Neuron (in vitro differentiated cells): Measurements from ENCODE around the gene GATA3.

Experiments used
- H2AFZ ChIP-seq: one replicate; pipeline ENCODE4 v1.6.1; 2013; ENCODE audit warnings: low read depth, mild to moderate bottlenecking, inconsistent platforms, low read length, moderate library complexity
- H3K27me3 ChIP-seq: one replicate; pipeline ENCODE4 v1.6.1; 2013; ENCODE audit warnings: low read length; ENCODE audit not compliant: insufficient read depth
- H3K36me3 ChIP-seq: one replicate; pipeline ENCODE4 v1.6.1; 2013; ENCODE audit warnings: low read length; ENCODE audit not compliant: insufficient read depth
- H3K4me1 ChIP-seq: one replicate; pipeline ENCODE4 v1.6.1; 2013; ENCODE audit warnings: low read length; ENCODE audit not compliant: insufficient read depth
- H3K4me3 ChIP-seq: 2 replicates; pipeline ENCODE4 v1.5.1; 2013; ENCODE audit warnings: mild to moderate bottlenecking, low read length, moderate library complexity
- H3K9me3 ChIP-seq: one replicate; pipeline ENCODE4 v1.6.1; 2013; ENCODE audit warnings: low read length

The GATA3 gene

GRCh38 chr10:8041992-8042720, 12.3 kb upstream of the GATA3 start:
- no peaks in the 10 kb centered on the region for H3K9me3 ChIP-seq
- H3K36me3 ChIP-seq = no peaks in the 10 kb centered on the region
- H3K27me3 ChIP-seq = peaks cover 98% of the 10 kb centered on the region
- no peak overlapping the region for H3K4me3 ChIP-seq
- H2AFZ ChIP-seq = no peak overlapping the region
- peaks cover 3% of the 10 kb centered on the region for H3K4me1 ChIP-seq

DNA sequence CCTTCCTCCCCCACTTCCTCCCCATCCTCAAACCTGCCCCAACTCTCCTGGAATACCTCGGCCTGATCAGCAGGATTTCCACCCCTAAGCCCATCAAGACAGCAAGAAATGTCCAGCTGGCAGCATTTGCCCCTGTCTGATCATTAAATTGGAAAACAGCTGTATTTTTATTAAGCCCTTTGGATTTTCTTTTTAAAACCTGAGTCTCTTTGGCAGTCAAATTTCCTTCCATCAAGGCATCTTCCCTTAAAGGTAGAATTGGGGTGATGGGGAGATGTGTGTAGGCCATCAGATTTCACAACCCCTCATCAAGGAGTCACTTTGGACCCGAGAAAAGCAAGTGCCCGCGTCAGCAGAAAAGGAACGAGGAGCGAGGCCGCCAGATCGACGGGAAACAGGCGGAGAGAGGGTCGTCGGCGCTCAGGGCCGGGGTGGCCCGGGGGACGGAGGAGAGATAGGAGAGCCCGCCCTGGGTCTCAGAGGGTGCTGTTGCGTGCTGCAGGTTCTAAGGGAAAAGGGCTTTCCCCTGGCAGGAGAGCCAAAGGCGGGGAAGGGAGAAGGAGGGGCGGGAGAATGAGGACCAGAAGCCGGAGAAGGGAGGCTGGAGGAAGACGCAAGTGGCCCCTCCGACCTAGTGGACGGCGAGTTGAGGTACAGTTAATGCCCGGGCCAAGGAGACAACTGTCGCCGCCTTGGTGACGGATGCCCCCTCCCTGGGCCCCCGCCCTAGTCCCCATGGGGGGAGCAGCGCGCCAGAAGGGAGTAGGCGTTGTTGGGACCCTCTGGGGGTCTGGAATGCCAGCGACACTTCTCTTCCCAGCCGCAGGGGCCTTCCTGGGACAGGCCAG, 11.5 kb upstream of the GATA3 start:
- H3K4me1 ChIP-seq = peaks cover 3% of the 10 kb centered on the region
- H3K4me3 ChIP-seq = no peak overlapping the region
- no peaks in the 10 kb centered on the region for H3K36me3 ChIP-seq
- H3K9me3 ChIP-seq = no peaks in the 10 kb centered on the region
- no peak overlapping the region for H2AFZ ChIP-seq
- H3K27me3 ChIP-seq = peaks cover 98% of the 10 kb centered on the region

- H3K36me3 ChIP-seq = no peaks in the 10 kb centered on the region
- no peak overlapping the region for H2AFZ ChIP-seq
- no peaks in the 10 kb centered on the region for H3K9me3 ChIP-seq
- peaks cover 3% of the 10 kb centered on the region for H3K4me1 ChIP-seq
- H3K4me3 ChIP-seq = no peak overlapping the region
- H3K27me3 ChIP-seq = peaks cover 98% of the 10 kb centered on the region
These were observed 10.8 kb upstream of the GATA3 start for GRCh38 chr10:8043569-8044306.

DNA sequence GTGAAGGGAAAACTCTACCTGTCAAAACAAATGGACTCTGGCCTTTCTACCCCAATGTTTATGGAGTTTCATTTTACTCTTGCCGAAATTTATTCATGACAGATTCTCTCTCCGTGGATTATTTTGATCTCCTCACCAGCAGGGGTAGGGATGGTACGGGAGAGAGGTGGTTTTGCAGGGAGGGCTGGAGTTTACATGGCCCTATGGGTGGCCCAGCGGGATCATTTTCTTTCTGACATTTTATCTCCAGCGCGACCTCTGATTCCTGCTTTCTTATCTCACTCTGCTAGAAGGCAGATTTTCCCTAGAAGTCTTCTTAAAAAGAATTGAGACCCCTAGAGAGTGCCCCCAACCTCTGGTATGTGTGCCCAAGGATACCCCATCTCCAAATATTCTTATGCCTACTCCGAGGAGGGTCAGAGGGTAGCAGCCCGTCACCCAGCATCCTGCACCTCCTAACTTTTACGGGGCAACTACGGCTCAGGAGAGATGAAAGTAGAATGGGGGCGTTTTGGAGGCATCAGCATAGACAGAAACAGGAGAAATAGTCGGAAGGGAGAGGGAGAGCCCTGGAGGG, 10.1 kb upstream of the GATA3 start:
- Histone ChIP-seq H3K4me3 (no peak overlapping the region), H3K9me3 (no peaks in the 10 kb centered on the region), H2AFZ (no peak overlapping the region), H3K4me1 (peaks cover 3% of the 10 kb centered on the region), H3K36me3 (no peaks in the 10 kb centered on the region), H3K27me3 (peaks cover 97% of the 10 kb centered on the region)

DNA sequence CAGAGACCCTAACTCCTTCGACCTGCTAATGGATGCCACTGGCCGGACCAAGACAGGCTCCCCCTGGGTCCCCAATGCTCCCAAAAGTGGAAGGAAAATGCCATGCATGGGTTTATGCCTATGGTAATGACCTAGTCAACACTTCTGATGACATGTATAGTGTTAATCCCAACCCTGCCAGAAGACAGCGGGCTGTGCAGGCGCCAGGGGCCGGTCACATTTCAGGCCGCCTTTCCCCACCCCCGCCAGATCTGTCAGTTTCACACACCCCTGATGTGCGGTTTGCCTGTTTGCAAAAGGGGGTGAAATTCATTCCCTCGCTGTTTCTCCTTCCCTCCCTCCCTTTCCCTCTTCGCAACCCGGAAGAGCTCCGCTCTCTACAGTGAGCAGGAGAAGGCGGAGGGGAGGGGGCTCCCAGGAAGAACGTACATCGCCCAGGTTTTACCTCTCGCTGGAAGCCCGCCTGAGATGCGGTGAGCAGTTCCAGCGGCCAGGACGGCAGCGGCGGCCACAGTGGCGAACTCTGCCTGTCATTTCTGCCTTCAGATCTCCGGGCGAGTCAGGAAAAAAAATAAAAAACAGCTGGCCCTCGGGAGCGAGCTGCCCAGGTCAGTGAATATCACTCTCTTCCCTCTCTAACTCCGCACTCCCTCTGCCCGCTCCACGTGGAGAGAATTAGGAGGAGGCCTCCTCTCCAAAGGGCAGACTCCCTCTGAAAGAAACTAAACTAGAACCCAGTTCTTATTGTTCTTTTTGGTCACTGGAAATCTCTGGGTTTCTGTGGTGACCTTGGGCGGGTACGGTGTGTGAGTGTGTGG, 9.4 kb upstream of the GATA3 start:
- Histone ChIP-seq H2AFZ (peak overlapping the region; percentile 63), H3K4me1 (peaks cover 9% of the 10 kb centered on the region), H3K9me3 (no peaks in the 10 kb centered on the region), H3K36me3 (no peaks in the 10 kb centered on the region), H3K4me3 (no peak overlapping the region), H3K27me3 (peaks cover 97% of the 10 kb centered on the region)

- no peak overlapping the region for H3K4me3 ChIP-seq
- H3K27me3 ChIP-seq = peaks cover 97% of the 10 kb centered on the region
- peak overlapping the region; percentile 63 for H2AFZ ChIP-seq
- no peaks in the 10 kb centered on the region for H3K36me3 ChIP-seq
- no peaks in the 10 kb centered on the region for H3K9me3 ChIP-seq
- H3K4me1 ChIP-seq = peaks cover 9% of the 10 kb centered on the region
These were observed 8.6 kb upstream of the GATA3 start for GRCh38 chr10:8045726-8046494.

DNA sequence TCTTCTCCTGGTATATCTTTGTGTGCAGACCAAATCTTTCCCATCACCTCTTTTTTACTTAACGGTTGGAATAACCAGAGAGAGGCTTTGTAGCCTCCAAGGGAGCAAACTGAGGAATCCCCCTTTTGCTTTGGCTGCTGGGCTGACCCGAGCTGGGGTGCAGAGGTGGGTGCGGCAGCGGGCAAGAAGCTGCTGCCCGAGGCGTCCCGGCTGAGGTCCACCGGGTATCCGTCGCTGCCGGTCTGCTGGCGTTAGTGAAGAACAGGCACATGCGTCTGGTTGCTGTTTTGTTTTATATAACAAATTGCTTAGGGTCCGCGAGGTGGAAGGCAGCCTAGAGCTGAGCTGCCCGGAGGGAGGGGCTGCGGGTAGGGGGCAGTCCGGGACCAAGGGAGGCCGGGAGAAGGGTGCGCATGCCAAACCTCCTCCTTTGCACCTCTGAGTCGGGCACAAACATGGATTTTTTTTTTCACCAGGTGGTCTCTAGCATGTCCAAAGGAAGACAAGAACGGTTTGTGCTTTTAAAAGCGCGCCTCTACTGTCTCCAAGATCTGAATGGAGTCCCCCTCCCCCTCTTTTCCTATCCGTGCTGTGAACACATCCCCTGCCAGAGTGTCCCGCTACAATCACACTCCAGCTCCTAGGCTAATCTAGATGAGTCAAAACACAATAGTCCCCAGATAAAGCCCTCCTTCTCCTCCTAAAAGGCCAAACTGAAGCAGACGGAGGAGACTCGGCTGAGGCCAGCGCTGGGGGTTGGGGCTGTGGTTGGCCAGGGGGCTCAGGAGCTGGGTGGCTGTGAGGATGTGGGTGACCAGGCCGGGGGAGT, 6.8 kb upstream of the GATA3 start:
- no peak overlapping the region for H2AFZ ChIP-seq
- no peaks in the 10 kb centered on the region for H3K9me3 ChIP-seq
- peaks cover 98% of the 10 kb centered on the region for H3K27me3 ChIP-seq
- no peak overlapping the region for H3K4me3 ChIP-seq
- no peaks in the 10 kb centered on the region for H3K36me3 ChIP-seq
- peaks cover 9% of the 10 kb centered on the region for H3K4me1 ChIP-seq

GRCh38 chr10:8048281-8049008, 6.0 kb upstream of the GATA3 start:
- Histone ChIP-seq H3K36me3 (no peaks in the 10 kb centered on the region), H3K9me3 (no peaks in the 10 kb centered on the region), H2AFZ (no peak overlapping the region), H3K4me1 (peaks cover 13% of the 10 kb centered on the region), H3K4me3 (no peak overlapping the region), H3K27me3 (peaks cover 96% of the 10 kb centered on the region)

GRCh38 chr10:8049045-8049864, 5.2 kb upstream of the GATA3 start:
- Histone ChIP-seq H2AFZ (peak overlapping the region; percentile 19), H3K36me3 (no peaks in the 10 kb centered on the region), H3K4me1 (peaks cover 21% of the 10 kb centered on the region), H3K27me3 (peaks cover 95% of the 10 kb centered on the region), H3K9me3 (no peaks in the 10 kb centered on the region), H3K4me3 (no peak overlapping the region)

DNA sequence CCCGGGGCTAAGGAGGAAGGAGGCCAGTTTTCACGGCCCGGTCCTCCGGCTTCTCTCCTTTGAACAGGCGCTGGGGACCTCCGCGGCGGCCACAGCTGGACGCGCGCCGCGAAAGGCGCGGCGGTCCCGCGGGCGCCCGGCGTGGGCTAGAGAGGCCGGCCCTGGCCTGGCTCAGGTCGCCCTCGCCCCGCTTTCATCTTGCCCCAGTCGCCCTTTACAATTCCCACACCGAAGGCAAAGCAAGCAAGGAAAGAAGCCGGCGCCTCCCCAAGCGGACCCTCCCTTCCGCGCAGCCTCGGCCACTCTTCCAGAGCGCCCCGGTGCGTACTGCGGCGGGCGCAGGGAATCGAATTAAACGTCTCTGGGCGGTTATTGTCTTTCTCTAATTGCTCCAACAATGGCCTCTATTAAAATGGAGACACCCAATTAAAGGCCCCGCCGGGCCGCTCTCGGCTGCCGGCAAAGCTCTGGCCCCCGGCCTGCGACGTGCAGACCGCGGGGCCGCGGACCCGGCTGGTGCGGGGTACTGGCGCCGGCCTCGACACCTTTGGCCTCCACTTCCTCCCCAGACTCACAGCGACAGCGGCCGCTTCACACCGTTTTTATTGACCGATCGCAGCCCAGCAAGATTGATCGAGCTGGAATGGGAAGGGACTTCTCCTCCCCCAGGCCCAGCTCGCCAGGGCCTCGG, 4.5 kb upstream of the GATA3 start:
- no peaks in the 10 kb centered on the region for H3K9me3 ChIP-seq
- peaks cover 94% of the 10 kb centered on the region for H3K27me3 ChIP-seq
- peaks cover 21% of the 10 kb centered on the region for H3K4me1 ChIP-seq
- no peak overlapping the region for H3K4me3 ChIP-seq
- H2AFZ ChIP-seq = peak overlapping the region; percentile 19
- no peaks in the 10 kb centered on the region for H3K36me3 ChIP-seq
